NCI-H2227 (cell line): Measurements from ENCODE around the gene CZIB.
A peak's percentile ranks its signal among the peaks of the same experiment; 100 is the strongest.
"Not testable (repeated sequence)": the region's sequence is repeated elsewhere in the genome, so short reads cannot be mapped to it uniquely, and the experiment has no call there.

Experiments used
- DNase-seq: peaks from one replicate; lab custom pipeline; 2025; ENCODE audit not compliant: unreplicated experiment; lab: John Stamatoyannopoulos, UW

Gene CZIB

DNA sequence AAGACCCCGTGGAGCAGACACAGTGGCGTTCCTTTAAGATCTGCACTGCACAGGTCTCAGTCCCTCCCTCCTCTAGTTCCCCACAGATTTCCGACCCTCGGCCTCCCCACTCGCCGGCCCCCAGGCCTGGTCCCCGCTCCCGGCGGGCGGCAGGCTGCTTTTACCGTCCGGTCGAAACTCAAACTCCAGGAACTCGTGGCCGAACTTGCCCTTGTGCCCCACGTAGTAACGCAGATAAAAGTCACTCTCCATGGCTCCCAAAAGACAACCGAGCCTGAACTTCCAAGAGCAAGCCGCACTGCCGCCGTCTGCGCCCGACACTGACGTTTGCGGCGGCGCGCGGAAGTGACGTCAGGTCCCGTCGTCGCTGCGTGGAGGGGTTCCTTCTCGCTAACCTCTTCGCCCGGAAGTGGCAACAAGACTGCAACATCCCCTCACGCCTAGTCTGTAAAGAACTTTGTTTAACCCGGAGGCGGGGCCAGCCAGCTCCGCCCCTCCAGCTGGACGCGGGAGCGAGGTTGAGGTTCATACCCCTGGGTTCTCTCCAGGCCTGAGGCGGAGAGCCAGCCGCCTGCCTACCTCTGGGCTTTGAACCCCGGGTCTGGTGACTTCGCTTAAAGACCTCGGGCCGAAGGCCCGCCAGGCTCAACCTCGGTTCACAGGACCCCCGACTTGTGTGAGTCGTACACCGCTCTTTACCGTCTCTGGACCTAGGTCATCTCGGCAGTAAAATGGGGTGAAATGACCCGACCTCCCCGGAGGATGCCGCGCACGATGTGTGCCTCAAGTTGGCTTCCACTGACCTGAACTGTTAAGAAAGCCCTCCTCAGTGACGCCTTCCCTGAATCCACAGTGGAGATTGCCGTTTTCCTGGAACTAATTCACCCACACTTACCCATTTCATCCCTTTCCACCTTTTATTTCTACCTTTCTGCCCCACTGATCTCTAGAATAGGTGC lies 18.0 kb upstream of the CZIB start, which contains the start of gene MAGOH:
Gene MAGOH, minus strand, starts transcription at position 322 of the 959 bp plus-strand sequence. Its CDS starts 70 bp downstream, at position 252.
- DNase-seq: peak; percentile 97

- peak; percentile 19 for DNase-seq
Measured at GRCh38 chr1:53237638-53238037, 17.2 kb upstream of the CZIB start.

DNA sequence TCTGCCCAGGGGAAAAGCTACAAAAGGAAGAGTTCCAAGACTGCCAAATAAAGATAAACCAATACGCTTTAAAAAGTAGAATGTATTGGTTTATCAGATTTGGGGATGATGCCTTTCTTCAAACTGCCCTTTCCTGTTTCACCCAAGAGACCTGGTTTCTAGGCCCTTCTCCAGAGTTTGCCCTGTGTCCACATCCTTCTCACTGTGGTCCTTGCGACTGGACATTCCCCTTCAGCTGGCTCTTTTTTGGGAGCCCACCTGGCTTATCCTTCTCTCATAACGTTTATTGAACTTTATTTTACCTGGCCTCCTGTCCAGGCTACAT lies 490 bp upstream of the CZIB start:
- DNase-seq: no peak

- DNase-seq: peak; percentile 23
Measured at GRCh38 chr1:53219711-53220110, 723 bp downstream of the CZIB start.

DNA sequence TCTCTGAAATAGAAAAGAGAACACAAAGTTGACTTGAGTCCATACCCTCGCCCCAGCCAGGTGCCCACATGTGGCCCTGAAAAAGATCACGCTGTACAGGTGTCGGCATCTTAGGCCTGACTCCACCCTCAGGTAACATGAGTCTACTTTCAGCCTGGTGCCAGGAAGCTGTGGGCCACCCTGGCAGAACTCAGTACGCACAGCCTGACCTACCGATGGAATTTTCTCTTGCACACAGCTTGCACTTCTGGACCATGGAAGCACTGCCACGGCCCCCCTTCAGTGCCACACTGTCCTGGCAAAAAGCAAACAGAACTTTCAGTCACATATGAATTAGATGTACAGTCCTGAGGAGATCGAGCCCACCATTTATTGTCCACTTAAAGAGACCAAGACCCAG lies 2.2 kb downstream of the CZIB start:
- DNase-seq: no peak

DNA sequence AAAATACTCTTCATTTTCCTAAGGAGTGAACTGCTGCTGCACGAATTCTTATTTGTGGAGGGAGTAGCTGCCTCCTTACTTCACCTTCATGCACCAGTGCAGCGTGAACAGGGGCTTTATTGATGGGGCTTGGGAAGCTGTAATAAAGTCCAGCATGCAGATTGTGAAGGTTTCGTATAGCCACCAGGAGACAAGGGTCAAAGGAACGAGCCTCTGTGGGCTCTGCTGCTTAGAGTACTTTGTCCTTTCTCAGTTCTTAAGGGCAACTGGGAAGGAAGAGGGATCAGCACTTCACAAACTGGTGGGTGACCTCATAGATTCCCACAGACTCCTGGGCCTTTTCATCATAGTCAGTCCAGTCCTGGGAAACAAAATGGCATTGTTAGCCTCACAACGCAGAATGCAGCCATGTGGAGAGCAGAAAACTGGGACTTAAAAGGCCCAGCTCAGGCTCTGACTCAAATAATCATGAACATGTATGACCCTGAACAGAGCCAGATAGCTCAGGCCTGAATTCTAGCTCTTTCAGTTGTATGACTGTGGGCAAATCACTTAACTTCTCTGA lies 6.0 kb downstream of the CZIB start:
- DNase-seq: no peak

DNA sequence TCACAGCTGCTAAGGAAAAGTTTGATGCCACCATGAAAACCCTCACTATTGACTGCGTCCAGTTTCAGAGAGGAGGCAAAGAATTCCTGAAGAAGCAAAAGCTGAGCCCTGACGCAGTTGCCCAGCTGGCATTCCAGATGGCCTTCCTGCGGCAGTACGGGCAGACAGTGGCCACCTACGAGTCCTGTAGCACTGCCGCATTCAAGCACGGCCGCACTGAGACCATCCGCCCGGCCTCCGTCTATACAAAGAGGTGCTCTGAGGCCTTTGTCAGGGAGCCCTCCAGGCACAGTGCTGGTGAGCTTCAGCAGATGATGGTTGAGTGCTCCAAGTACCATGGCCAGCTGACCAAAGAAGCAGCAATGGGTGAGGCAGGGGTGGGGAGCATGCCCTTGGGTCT lies 9.5 kb downstream of the CZIB start:
- no peak for DNase-seq

GRCh38 chr1:53210352-53210751 lies 10.1 kb downstream of the CZIB start:
- no peak for DNase-seq

DNA sequence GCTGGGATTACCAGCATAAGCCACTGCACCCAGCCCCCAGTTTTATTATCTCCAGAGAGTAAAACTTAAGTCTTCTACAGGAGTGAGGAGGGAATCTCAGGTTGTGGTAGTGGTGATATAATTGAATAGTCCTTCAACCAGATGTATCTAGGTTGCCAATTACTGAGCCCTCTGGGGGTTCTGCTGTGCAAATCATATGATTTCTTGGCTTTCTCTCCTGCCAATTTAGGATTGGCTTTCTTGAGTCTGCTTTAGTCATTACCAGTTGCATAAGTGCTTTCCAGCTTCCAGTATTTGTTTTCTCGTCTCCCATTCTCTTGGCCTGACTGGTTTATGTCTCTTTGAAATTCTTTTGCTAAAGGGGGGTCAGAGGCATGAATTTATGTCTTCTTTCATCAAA lies 12.7 kb downstream of the CZIB start:
- no peak for DNase-seq

GRCh38 chr1:53206735-53207379 lies 13.6 kb downstream of the CZIB start:
- DNase-seq: no peak

GRCh38 chr1:53206083-53206685 lies 14.2 kb downstream of the CZIB start:
- peak; percentile 32 for DNase-seq

DNA sequence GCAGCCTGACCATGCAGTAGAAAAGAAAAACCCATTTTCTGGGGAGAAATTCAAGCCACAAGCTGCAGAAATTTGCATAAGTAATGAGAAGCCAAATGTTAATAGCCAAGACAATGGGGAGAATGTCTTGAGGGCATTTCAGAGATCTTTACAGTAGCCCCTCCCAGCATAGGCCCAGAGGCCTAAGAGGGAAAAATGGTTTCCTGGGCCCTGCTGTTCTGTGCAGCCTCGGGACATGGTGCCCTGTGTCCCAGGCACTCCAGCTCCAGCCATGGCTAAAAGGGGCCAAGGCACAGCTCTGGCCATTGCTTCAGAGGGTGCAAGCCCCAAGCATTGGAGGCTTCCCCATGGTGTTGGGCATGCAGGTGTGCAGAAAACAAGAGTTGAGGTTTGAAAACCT lies 14.9 kb downstream of the CZIB start:
- not testable (repeated sequence) for DNase-seq

DNA sequence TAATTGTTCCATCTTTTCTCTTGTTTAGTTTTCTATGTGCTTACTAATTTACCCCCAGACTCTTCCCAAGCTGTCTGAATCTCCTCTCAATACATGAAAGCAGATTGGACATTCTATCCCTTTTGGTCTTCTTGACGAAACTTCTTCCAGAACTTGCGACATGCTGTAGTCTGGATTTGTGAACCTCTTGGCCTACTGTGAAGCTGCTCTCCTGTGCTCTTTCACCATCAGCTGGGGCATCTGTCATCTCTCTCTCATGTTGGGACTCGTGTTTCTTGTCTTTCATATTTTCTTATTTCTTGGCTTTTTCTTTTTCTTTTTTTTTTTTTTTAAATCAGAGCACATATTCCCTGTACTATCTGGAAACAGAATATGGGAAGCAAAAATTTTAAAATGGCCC lies 17.0 kb downstream of the CZIB start:
- no peak for DNase-seq

DNA sequence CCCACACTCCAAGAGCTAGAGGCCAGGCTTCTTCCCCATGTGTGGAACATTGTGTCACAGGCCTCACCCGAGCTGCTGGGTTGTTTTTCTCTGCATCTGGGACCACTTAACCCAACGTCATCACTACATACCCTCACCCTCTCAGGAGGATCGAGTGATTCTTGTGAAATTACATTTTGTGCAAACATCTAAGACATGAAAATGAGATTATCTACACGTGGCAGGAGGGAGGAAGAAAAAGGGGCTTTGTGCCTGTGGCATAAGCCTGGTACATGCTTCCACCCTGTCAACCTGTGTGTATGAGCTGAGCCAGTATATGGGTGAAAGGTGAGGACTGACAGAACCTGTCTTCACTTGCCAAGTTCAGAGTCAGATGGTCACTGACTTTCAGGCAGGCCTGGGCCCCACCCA lies 22.2 kb downstream of the CZIB start:
- no peak for DNase-seq

GRCh38 chr1:53197291-53198200 lies 22.9 kb downstream of the CZIB start:
- no peak for DNase-seq

DNA sequence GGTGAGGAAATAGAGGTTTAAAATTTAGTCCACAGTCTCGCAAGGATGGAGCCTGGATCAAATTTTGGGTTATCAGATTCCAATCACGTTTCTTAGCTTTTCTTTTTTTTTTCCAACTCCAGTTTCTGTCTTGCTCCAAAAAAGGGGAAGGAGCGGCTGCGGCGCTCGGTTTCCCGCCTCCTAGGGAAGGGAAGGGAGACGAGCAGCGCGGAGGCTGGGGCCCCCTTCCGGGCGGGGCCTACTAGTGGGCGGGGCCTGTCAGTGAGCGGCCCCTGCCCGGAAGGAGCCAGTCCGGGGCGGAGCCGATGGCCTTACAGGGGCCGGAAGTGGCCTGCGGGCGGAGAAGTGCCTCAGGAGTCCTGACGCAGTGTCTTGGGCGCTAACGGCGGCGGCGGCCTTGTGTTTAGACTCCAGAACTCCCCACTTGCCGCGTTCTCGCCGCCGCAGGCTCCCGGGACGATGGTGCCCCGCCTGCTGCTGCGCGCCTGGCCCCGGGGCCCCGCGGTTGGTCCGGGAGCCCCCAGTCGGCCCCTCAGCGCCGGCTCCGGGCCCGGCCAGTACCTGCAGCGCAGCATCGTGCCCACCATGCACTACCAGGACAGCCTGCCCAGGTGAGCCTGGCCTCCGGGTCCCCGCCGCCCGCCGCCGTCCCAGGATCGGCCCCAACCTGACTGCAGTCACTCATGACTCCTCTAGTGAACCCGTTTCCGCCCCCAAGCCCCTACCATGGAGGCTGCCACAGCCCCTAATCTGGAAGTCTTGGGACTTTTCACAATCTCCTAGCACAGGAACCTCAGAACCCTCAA lies 23.7 kb downstream of the CZIB start, which contains the start of gene CPT2:
Gene CPT2, plus strand, starts transcription at position 340 of the 806 bp plus-strand sequence. Its CDS starts 120 bp downstream, at position 460.
- peak; percentile 96 for DNase-seq

DNA sequence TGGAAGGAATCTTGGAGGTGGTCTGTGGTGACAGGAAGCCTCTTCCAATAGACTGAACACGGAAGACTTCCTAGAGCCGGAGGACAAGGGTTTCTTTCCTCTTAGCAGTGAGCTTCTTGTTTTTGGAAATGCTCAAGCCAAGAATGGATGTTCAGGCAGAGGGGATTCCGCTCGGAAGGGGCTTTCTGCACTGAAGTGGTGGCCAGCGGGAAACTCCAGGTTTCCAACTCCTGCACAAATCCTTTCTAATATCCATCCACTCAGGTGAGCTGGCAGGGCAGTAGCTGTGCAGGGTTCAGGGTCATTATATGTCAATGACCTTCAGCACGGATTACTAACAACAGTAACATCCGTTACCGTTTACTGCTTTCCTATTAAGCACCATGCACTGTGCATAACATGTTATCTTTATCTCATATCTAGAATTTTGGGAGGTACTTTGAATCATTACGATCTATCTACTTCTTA lies 24.4 kb downstream of the CZIB start:
- no peak for DNase-seq

DNA sequence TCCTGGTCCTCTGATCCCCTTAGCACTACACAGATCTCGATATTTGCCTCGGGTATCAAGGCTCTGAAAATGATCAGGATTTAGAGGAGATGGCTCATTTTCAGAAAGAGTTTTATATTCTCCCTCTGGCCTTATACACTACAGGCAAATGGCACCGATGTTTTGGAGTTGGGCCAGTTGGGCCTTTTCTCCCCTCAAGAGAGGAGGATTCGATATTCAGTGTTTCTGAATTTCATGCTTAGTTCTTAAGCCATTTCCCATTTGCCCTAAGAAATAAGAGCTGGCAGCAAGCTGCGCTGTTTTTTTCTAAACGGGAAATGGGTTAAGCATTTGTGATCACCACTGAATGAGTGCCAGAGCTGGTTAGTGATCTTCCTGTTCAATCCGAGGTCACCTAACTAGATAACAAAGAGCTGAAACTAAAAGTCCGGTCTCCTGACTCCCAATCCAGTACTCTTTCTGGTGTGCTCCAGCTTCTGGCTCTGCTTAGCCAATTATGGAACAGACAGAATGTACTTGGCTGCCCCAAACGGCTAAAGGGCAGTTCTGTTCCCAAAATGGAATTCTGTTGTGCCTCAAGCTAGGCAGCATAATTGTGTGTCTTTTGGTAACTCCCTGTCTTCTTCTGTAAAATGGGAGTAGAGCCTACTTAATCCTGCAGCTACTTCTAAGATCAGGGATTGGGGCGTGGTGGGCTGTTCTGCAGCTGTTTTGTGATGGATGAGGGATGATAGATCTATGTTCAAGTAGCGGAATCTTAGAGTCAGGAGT lies 25.0 kb downstream of the CZIB start:
- DNase-seq: no peak

DNA sequence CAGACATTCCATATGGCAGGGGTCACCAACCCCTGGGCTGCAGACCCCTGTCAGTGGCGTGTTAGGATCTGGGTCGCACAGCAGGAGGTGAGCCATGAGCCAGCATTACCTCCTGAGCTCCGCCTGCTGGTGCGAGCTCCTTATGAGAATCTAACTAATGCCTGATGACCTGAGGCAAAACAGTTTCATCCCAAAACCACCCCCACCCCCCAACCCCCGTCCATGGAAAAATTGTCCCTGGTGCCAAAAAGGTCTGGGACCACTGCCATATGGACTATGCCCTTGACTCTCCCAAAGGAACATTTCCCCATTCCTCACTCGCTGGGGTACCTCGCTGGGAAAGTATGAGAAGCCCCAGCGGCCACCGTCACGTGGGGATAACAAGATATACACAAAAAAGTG lies 30.2 kb downstream of the CZIB start:
- DNase-seq: no peak
